Activated CD4-positive, CD25-positive, alpha-beta regulatory T cell treated with anti-CD3 and anti-CD28 coated beads, Interleukin-2, amount 50 U/mL, for 72 hours (primary cell): ENCODE results near the gene FGD6.

ENCODE experiments used
- DNase-seq: peaks from one replicate; pipeline ENCODE4 v3.0.0; 2021

Gene FGD6

DNA sequence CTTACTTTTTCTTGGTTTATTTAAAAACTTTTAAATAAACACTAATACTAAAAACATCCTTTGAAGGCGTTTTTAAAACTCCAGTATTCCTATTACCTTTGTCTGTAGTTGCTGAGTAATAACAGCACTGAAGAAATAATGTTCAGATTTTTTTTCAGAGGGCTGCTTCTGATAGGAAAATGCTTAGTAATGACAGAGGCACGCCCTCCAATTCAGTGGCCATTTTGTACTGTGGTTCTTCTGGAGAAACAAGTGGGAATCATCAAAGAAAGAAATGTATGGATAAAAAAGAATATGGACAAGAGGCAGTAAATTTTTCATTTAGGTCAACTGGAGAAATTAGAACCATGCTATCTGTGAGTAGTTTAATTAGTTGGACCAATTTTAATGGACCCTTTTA is 13.9 kb upstream of the FGD6 start:
- DNase-seq, result no peak

GRCh38 chr12:95230313-95230712 is 13.0 kb upstream of the FGD6 start:
- no peak for DNase-seq

DNA sequence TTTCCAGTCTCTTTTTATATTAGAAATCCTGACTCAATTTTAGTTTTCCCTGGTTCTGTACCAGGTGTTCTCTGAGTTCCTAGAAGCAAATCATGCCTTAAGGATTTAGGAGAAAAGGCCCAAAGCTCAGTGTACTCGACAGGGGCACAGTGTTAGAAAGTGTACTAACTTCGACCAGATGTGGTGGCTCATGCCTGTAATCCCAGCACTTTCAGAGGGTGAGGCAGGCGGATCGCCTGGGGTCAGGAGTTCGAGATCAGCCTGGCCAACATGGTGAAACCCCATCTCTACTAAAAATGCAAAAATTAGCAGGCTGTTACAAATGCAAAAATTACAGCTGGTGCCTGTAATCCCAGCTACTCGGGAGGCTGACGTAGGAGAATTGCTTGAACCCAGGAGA is 12.4 kb upstream of the FGD6 start:
- no peak for DNase-seq

- no peak for DNase-seq
Measured at GRCh38 chr12:95228617-95229016, 11.3 kb upstream of the FGD6 start.

- no peak for DNase-seq
Measured at GRCh38 chr12:95227818-95228356, 10.6 kb upstream of the FGD6 start.

- DNase-seq, result no peak
Measured at GRCh38 chr12:95225645-95226212, 8.5 kb upstream of the FGD6 start.

- no peak for DNase-seq
Measured at GRCh38 chr12:95224202-95225170, 7.2 kb upstream of the FGD6 start.

DNA sequence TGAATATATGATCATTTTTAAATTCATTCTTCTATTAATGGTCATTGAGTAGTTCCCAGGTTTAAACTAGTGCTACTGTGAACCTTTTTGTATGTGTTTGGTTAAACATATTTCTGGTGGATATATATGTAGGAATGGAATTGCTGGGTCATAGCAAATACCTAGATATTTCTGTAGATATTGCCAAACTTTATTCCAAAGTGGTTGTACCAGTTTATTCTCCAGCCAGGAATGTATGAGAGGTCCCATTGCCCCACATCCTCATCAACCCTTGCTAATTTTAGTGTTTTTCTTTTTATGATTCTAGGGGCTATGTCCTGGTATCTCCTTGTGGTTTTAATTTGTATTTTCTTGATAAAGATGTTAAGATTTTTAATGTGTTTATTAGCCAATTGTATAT is 3.5 kb upstream of the FGD6 start:
- no peak for DNase-seq

DNA sequence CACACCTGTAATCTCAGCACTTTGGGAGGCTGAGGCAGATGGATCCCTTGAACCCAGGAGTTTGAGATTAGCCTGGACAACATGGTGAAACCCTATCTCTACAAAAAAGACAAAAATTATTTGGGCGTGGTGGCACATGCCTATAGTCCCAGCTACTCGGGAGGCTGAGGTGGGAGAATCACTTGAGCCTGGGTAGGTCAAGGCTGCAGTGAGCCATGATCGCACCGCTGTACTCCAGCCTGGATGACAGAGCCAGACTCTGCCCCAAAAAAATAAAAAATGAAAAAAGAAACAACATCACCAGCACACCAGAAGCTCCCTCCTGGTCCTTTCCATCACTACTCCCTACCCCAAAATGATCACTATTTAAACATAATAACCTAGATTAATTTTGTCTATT is 2.9 kb upstream of the FGD6 start:
- no peak for DNase-seq

DNA sequence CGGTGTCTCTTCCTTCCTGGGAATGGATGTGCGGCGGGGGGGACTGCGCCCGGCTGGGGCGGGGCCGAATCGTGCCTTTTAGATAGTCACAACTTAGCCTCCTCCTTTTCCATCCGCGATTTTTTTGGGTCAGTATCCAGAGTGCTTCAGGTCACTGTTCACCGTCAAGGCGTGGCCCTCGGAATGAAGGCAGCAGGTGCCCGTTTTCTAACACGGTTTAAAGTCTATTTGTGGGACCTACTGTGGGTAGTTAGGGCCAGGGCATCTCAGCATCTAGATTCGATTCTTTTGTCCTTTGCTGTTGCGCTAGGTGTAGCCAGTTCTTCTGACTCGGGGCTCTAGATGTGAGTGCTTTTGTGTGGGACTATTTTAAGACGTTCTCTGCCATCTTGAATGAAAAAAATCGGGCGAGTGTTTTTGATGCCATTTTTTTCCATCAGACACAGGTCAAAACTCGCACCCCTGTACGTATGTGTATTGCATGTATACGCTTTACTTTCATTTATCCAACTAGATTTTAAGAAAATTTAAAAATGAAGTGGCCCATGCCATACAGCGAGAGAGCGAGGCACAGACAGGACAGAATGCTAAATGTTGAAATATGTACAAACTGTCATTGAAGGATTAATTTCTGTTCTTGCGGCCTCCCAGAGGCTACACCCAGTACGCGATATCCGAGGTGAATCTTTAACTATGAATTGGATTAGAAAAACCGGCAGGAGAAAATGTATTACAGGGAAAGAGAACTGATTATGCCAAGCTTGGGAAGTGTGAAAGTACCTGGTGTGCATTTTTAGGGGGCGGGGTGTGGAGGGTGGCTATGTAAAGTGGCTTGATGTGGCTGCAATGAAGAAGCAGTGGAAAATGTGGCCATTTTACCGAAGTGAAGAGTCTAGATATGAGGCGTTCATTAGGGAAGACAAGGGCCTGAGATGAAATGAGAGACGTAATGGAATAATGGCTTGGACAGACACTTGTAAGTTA is 1.2 kb upstream of the FGD6 start:
- no peak for DNase-seq

DNA sequence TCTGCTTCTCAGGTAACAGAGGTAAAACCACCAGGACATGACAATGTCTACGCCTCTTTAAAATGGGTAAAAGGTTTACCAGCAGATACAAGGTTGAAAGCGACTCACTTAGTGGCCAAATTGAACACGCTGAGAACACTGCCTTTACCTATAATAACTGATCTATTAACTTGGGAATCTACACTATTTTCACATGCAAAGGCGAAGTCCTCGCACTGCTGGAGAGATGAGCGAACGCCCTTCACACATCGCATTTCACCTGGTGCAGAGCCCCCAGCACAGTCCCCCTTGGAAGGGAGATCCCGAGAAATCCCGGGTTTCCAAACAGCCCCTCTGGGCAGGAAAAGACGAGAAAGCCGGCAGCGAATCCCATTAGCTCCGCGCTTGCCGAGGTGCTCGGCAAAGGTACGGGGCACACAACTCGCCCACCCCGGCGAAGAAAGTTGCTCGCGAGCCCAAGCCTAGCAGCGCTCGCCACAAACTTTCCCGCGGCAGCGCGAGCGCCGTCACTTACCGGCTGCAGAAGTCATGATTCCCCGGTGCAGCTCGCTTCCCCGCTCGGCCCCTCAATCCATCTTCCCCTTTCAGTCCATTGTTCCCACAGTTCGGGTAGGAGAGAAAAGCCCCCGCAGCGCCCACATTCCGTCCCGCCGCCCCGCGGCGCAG is 423 bp downstream of the FGD6 start:
- no peak for DNase-seq

GRCh38 chr12:95215949-95216348 is 1.3 kb downstream of the FGD6 start:
- DNase-seq, result no peak

DNA sequence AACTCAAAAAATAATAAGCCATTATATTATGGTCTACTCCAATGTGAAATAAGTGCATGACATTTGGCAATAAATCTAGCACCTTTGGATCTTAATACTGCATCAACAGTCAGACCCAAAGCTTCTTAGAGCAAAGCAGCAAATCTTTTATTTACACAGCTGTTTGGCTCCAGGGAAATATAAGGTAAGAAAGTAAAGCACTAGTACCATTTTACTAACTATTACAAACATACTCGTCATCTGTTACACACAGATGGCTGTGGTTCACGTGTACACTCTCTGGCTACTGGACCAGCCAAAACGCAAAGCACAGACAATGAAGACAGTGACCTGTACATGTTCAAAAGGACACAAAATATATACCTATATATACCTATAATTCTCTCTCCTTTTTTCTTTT is 2.8 kb downstream of the FGD6 start:
- DNase-seq, result no peak

GRCh38 chr12:95213928-95214327 is 3.3 kb downstream of the FGD6 start:
- DNase-seq, result no peak

DNA sequence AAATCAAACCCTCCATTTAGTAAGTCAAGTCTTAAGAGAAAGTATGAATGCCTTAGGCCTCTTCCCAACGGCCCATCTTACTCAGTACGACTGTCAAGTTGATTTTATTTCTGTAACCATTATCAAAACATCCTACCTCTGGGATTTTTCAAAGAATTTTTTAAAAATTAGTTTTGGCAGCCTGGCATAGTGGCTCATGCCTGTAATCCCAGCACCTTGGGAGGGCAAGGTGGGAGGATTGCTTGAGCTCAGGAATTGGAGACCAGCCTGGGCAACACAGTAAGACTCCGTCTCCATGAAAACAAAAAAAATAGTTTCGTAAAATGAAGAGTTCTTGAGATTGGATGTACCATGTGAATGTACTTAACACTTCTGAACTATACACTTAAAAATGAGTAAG is 4.1 kb downstream of the FGD6 start:
- DNase-seq, result no peak

GRCh38 chr12:95212586-95212985 is 4.7 kb downstream of the FGD6 start:
- DNase-seq, result no peak

- DNase-seq, result no peak
Measured at GRCh38 chr12:95208678-95209077, 8.6 kb downstream of the FGD6 start.

GRCh38 chr12:95207407-95207806 is 9.9 kb downstream of the FGD6 start:
- DNase-seq, result no peak

DNA sequence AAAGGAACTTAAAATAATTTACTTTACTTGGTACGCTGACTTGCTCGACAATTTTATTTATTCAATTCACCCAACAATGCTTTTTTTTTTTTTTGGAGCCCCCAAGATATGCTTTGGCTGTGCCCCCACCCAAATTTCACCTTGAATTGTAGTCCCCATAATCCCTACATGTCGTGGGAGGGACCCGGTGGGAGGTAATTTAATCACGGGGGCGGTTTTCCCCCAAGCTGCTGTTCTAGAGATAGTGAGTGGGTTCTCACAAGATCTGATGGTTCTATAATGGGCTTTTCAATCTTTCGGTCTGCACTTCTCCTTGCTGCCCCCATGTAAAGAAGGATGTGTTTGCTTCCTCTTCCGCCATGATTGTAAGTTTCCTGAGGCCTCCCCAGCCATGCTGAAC is 10.4 kb downstream of the FGD6 start:
- no peak for DNase-seq

DNA sequence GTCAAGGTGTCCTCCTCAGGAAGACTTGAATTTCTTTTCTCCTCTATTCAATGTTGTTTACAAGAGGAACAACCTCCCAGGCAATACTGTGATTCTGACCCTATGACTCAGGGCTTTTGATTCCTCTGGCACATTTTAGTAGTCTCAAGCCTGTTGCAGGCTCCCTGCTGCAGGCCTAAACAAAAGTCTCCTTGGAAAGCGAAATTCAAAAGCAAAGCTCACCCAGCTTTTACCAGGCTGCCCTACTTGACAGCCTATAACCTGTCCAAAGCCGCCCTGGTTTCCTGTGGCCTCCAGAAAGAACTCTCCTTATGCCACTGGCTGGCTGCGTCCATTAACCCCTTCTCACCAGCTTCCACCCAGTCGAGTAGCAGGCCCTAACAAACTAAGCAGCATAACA is 11.6 kb downstream of the FGD6 start:
- no peak for DNase-seq

- DNase-seq, result no peak
Measured at GRCh38 chr12:95205016-95205624, 12.1 kb downstream of the FGD6 start.
